HFFc6 (cell line): ENCODE data around the gene EARS2. TPM values are rescaled to one million over a fixed set of nuclear protein-coding genes. Genes with fewer than 3 reads are reported as not detected.
A peak's percentile ranks its signal among the peaks of the same experiment; 100 is the strongest.
"Not testable (repeated sequence)": the region's sequence is repeated elsewhere in the genome, so short reads cannot be mapped to it uniquely, and the experiment has no call there.

Experiments used
- DNase-seq: peaks from one replicate; pipeline ENCODE4 v3.0.0-alpha.2; 2018
- H3K27ac Mint-ChIP-seq: 2 replicates; pipeline ENCODE4 v1.8.0; 2020; ENCODE audit warnings: mild to moderate bottlenecking, mixed read lengths
- H3K27me3 Mint-ChIP-seq: 2 replicates; pipeline ENCODE4 v1.8.0; 2021; ENCODE audit warnings: mild to moderate bottlenecking, moderate library complexity, mixed read lengths; ENCODE audit not compliant: insufficient read depth
- H3K36me3 Mint-ChIP-seq: 2 replicates; pipeline ENCODE4 v1.8.0; 2021; ENCODE audit warnings: low read depth, mixed read lengths
- H3K4me1 Mint-ChIP-seq: 2 replicates; pipeline ENCODE4 v1.8.0; 2020; ENCODE audit warnings: low read depth, mixed read lengths
- H3K4me3 Mint-ChIP-seq: 2 replicates; pipeline ENCODE4 v1.8.0; 2020; ENCODE audit warnings: mild to moderate bottlenecking, moderate library complexity, mixed read lengths
- H3K9me3 Mint-ChIP-seq: 2 replicates; pipeline ENCODE4 v1.8.0; 2020; ENCODE audit warnings: mild to moderate bottlenecking, mixed read lengths
- CTCF ChIP-seq: fragments of 200-600 bp; sonication (generic); IDR thresholded peaks from 2 replicates; pipeline ENCODE4 v1.5.0; 2021; ENCODE audit warnings: antibody characterized with exemption, mild to moderate bottlenecking
- total RNA-seq, 6 experiments: library from RNA; stranded (reverse); fragmentation: NEBNext Ultra II Directional; extraction: Animal tissue kit (Norgen Biotek cat#: 25700); gene quantifications; 2 replicates in 1 of 6; 3 replicates in 5 of 6; pipeline ENCODE4 v1.2.3, GENCODE V29; 2021

Gene EARS2
- total RNA-seq, 6 experiments from 2014 or later: 22.1 to 30.8 (median 27.0) TPM

- Mint-ChIP-seq H3K36me3 (peaks cover 32% of the 10 kb centered on the region), H3K4me3 (peak overlapping the region; percentile 96), H3K9me3 (peaks cover 9% of the 10 kb centered on the region), H3K4me1 (peaks cover 24% of the 10 kb centered on the region), H3K27me3 (no peaks in the 10 kb centered on the region), H3K27ac (peak overlapping the region; percentile 95)
- TF ChIP-seq CTCF: no peak
- DNase-seq: peak; percentile 51
Observed at GRCh38 chr16:23557779-23558702, 891 bp upstream of the EARS2 start.

GRCh38 chr16:23554536-23554935 lies 2.6 kb downstream of the EARS2 start:
- no peak for DNase-seq
- peaks cover 14% of the 10 kb centered on the region for H3K4me1 Mint-ChIP-seq
- H3K4me3 Mint-ChIP-seq: no peak overlapping the region
- H3K36me3 Mint-ChIP-seq: peaks cover 26% of the 10 kb centered on the region
- H3K27ac Mint-ChIP-seq: peak overlapping the region; percentile 32; the same call in 1 of the 2 replicates
- no peaks in the 10 kb centered on the region; the same call in 1 of the 2 replicates for H3K27me3 Mint-ChIP-seq
- TF ChIP-seq CTCF: no peak
- H3K9me3 Mint-ChIP-seq: peaks cover 9% of the 10 kb centered on the region

DNA sequence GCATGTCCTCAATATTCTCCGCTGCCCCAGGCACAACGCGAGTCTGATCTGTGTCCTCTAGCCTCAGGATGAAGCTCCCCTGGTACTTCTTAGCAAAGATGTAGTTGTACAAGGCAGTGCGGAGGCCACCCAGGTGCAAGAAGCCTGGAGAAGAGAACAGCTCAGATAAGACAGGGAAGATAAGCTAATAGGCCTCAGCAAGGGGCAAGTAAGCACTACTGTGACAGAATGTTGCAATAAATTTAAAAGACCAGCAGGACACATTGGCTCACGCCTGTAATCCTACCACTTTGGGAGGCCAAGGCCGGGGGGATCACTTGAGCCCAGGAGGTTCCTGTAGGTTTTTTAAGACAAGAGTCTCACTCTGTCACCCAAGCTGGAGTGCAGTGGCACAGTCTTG lies 5.0 kb downstream of the EARS2 start:
- Mint-ChIP-seq H3K27me3 (no peaks in the 10 kb centered on the region; the same call in 1 of the 2 replicates), H3K36me3 (peaks cover 21% of the 10 kb centered on the region), H3K9me3 (peaks cover 9% of the 10 kb centered on the region), H3K27ac (no peak overlapping the region), H3K4me1 (peaks cover 6% of the 10 kb centered on the region; the same call in 1 of the 2 replicates), H3K4me3 (no peak overlapping the region)
- no peak for DNase-seq
- TF ChIP-seq CTCF: no peak

- DNase-seq: no peak
- Mint-ChIP-seq H3K27ac (no peak overlapping the region), H3K36me3 (peaks cover 18% of the 10 kb centered on the region), H3K4me3 (no peak overlapping the region), H3K9me3 (no peaks in the 10 kb centered on the region), H3K27me3 (no peaks in the 10 kb centered on the region; the same call in 1 of the 2 replicates), H3K4me1 (no peaks in the 10 kb centered on the region)
- TF ChIP-seq CTCF: no peak
Observed at GRCh38 chr16:23549938-23550337, 7.2 kb downstream of the EARS2 start.

GRCh38 chr16:23544436-23544835 lies 12.7 kb downstream of the EARS2 start:
- no peaks in the 10 kb centered on the region for H3K9me3 Mint-ChIP-seq
- no peak overlapping the region for H3K4me3 Mint-ChIP-seq
- TF ChIP-seq CTCF: no peak
- no peaks in the 10 kb centered on the region; the same call in 1 of the 2 replicates for H3K27me3 Mint-ChIP-seq
- H3K27ac Mint-ChIP-seq: no peak overlapping the region
- DNase-seq: no peak
- H3K36me3 Mint-ChIP-seq: peaks cover 14% of the 10 kb centered on the region
- H3K4me1 Mint-ChIP-seq: peaks cover 1% of the 10 kb centered on the region

DNA sequence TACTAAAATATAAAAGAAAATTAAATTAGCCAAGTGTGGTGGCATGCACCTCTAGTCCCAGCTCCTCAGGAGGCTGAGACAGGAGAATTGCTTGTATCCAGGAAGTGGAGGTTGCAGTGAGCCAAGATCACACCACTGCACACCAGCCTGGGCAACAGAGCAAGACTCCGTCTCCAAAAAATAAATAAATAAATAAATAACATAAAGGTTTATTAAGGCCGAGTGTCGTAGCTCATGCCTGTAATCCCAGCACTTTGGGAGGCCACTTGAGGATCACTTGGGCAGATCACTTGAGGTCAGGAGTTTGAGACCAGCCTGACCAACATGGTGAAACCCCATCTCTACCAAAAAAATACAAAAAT lies 16.4 kb downstream of the EARS2 start:
- H3K9me3 Mint-ChIP-seq, H3K27ac Mint-ChIP-seq, DNase-seq, H3K27me3 Mint-ChIP-seq, H3K4me3 Mint-ChIP-seq: not testable (repeated sequence)
- Mint-ChIP-seq H3K36me3 (peaks cover 12% of the 10 kb centered on the region; the same call in 1 of the 2 replicates), H3K4me1 (peaks cover 25% of the 10 kb centered on the region)
